HFF-Myc (cell line): ENCODE results near the gene LIPI.

Experiments
- DNase-seq: peaks from one replicate; pipeline ENCODE4 v3.0.0-alpha.2; 2011; ENCODE audit warnings: low read depth; ENCODE audit errors: extremely low read depth
- H3K4me3 ChIP-seq: replicated peaks from 2 replicates; pipeline ENCODE4 v1.5.1; 2011; ENCODE audit warnings: low read depth, mild to moderate bottlenecking, control low read depth, low read length
- CTCF ChIP-seq: IDR thresholded peaks from 2 replicates; pipeline ENCODE4 v1.5.1; 2012; ENCODE audit warnings: mild to moderate bottlenecking, low read depth, low read length, control low read depth; ENCODE audit errors: missing control alignments

The LIPI gene

GRCh38 chr21:14076143-14076806 is 134.5 kb downstream of the LIPI start:
- DNase-seq, result no peak
- no peak overlapping the region for H3K4me3 ChIP-seq
- no peak for TF ChIP-seq CTCF

- no peak overlapping the region for H3K4me3 ChIP-seq
- no peak for TF ChIP-seq CTCF
- DNase-seq, result no peak
These were observed 135.2 kb downstream of the LIPI start for GRCh38 chr21:14075346-14076142.

DNA sequence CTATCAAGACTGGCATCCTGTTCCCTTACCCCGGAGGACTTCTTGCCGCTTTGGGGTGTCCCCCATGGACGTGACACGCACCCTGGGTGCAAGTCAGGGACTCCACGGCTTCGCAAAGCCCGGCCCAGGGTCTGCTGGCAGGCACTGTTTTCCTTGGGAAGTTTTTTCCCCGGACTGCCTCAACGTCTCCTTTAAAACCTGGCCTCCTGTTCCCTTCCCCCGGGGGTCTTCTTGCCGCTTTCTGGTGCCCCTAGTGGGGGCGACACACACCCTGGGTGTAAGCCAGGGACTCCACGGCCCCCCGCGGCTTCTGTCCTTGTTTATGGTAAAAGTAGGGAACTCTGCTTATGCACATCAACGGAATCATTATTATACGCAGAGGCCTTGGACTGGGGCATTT is 136.6 kb downstream of the LIPI start:
- no peak for DNase-seq
- TF ChIP-seq CTCF, result no peak
- H3K4me3 ChIP-seq, result no peak overlapping the region

- no peak for DNase-seq
- no peak for TF ChIP-seq CTCF
These were observed 137.1 kb downstream of the LIPI start for GRCh38 chr21:14073615-14074014.

DNA sequence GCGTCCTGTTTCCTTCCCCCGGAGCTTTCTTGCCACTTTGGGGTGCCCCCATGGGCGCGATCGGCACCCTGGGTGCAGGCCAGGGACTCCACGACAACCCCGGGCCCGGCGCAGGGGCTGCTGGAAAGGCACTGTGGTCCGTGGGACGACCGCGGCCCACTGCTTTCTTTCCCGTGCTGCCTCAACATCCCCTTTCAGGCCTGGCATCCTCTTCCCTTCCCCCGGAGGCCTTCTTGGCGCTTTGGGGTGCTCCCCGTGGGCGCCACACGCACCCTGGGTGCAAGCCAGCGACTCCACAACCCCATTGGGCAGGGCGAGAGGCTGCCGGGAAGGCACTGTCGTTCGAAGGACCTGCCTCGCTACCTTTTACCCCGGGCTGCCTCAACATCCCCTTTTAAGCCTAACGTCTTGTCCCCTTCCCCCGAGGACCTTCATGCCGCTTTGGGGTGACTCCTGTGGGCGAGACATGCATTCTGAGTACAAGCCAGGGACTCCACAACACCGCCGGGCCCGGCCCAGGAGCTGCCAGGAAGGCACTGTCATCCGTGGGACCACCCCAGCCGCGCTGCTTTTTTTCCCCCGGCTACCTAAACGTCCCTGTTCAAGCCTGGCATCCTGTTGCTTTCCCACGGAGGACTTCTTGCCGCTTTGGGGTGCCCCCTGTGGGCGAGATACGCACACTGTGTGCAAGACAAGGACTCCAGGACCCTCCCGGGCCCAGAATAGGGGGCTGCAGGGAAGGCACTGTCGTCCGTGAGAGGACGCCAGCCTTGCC is 137.8 kb downstream of the LIPI start:
- no peak overlapping the region for H3K4me3 ChIP-seq
- no peak for TF ChIP-seq CTCF
- no peak for DNase-seq

More at GRCh38 chr21:14073615-14074014, 137.1 kb downstream of the LIPI start:
- no peak overlapping the region for H3K4me3 ChIP-seq

DNA sequence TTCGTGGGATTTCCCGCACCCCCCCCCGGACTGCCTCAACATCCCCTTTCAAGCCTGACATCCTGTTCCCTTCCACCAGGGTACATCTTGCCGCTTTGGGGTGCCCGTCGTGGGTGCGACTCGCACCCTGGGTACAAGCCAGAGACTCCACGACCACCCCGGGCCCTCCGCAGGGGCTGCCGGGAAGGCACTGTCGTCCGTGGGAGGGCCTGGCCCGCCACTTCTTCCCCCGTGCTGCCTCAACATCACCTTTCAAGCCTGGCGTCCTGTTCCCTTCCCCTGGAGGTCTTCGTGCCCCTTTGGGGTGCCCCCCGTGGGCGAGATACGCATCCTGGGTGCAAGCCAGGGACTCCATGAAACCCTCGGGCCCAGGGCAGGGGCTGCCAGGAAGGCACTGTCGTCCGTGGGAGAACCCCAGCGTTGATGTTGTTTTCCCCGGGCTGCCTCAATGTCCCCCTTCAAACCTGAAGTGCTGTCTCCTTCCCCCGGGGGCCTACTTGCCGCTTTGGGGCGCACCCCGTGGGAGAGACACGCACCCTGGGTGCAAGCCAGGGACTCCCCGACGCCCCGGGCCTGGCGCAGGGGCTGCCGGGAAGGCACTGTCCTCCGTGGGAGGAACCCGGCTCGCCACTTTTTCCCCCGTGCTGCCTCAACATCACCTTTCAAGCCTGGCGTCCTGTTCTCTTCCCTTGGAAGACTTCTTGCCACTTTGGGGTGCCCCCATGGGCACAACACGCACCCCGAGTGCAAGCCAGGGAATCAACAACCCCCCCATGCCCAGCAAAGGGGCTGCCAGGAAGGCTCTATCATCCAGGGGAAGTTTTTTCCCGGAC is 138.6 kb downstream of the LIPI start:
- no peak overlapping the region for H3K4me3 ChIP-seq
- TF ChIP-seq CTCF, result no peak
- no peak for DNase-seq
